ENCODE results near the gene MPV17.

DNA sequence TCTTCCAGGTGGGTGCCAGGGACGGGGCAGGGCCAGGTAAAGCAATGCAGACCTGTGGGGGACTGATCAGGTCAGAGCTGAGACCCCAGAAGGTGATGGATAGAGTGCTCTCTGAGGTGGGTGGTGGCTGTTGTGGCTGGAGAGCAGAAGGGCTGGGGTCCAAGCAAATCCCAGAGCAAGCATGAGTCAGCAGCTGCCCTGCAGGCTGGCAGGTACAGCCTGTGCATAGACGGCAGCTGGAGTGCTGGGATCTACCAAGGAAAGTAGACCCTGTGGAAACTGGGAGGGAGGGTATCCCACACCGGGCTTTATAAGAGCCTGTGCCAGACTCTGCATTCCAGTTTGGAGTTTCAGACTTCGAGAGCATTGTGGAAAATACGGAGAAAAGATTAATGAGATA lies 40.0 kb downstream of the MPV17 start:
- TF ChIP-seq CTCF (IDR thresholded peaks at IDR 0.05), result no peak
- no peak for TF ChIP-seq ZNF263 (CRISPR knock-in tag; IDR thresholded peaks at IDR 0.05; ENCODE audit: low read depth)
- TF ChIP-seq NR3C1 (CRISPR knock-in tag; conservative IDR thresholded peaks at IDR 0.05; ENCODE audit: low read depth), result no peak
- no peak for TF ChIP-seq NR2C2 (CRISPR knock-in tag; IDR thresholded peaks at IDR 0.05)
- no peak for TF ChIP-seq MLX (CRISPR knock-in tag; IDR thresholded peaks at IDR 0.05)
- TF ChIP-seq FOXK1 (CRISPR knock-in tag; IDR thresholded peaks at IDR 0.05), result no peak
- no peak for TF ChIP-seq ZNF219 (CRISPR knock-in tag; IDR thresholded peaks at IDR 0.05; ENCODE audit: borderline replicate concordance)
- TF ChIP-seq, protein P1, sequence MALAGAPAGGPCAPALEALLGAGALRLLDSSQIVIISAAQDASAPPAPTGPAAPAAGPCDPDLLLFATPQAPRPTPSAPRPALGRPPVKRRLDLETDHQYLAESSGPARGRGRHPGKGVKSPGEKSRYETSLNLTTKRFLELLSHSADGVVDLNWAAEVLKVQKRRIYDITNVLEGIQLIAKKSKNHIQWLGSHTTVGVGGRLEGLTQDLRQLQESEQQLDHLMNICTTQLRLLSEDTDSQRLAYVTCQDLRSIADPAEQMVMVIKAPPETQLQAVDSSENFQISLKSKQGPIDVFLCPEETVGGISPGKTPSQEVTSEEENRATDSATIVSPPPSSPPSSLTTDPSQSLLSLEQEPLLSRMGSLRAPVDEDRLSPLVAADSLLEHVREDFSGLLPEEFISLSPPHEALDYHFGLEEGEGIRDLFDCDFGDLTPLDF (CRISPR knock-in tag; IDR thresholded peaks at IDR 0.05), result no peak
- TF ChIP-seq ZNF232 (CRISPR knock-in tag; IDR thresholded peaks at IDR 0.05), result no peak
- TF ChIP-seq JUN (CRISPR knock-in tag; IDR thresholded peaks at IDR 0.05), result no peak
- no peak for TF ChIP-seq EMX1 (CRISPR knock-in tag; IDR thresholded peaks at IDR 0.05)
- TF ChIP-seq ZNF121 (CRISPR knock-in tag; IDR thresholded peaks at IDR 0.05), result no peak
- TF ChIP-seq E2F5 (CRISPR knock-in tag; IDR thresholded peaks at IDR 0.05), result no peak
- TF ChIP-seq, protein P2, sequence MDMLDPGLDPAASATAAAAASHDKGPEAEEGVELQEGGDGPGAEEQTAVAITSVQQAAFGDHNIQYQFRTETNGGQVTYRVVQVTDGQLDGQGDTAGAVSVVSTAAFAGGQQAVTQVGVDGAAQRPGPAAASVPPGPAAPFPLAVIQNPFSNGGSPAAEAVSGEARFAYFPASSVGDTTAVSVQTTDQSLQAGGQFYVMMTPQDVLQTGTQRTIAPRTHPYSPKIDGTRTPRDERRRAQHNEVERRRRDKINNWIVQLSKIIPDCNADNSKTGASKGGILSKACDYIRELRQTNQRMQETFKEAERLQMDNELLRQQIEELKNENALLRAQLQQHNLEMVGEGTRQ (CRISPR knock-in tag; IDR thresholded peaks at IDR 0.05), result no peak
